GM18508 (cell line): ENCODE results near the gene DOC2B.
"Not testable (repeated sequence)": the region's sequence is repeated elsewhere in the genome, so short reads cannot be mapped to it uniquely, and the experiment has no call there.

Experiments used
- ATAC-seq: cut with Tn5 transposase; IDR thresholded peaks from one replicate; pipeline ENCODE4 v1.9.1; 2021; ENCODE audit warnings: moderate number of reproducible peaks; ENCODE audit not compliant: insufficient read depth, unreplicated experiment

Gene DOC2B

GRCh38 chr17:118339-118917 is 63.0 kb downstream of the DOC2B start:
- not testable (repeated sequence) for ATAC-seq

- not testable (repeated sequence) for ATAC-seq
Observed at GRCh38 chr17:113111-113510, 68.3 kb downstream of the DOC2B start.
